Calu3 (cell line): Measurements from ENCODE around the gene AUH. TPM values are rescaled to one million over a fixed set of nuclear protein-coding genes. Genes with fewer than 3 reads are reported as not detected.

Experiments used
- Bru-seq: library from RNA; stranded (reverse); fragments of 400-500 nt; gene quantifications from one replicate; lab custom pipeline; 2021; lab: Mats Ljungman, UMichigan
- BruChase-seq, 2 experiments: library from RNA; stranded (reverse); fragments of 400-500 nt; gene quantifications; one replicate each; lab custom pipeline; 2021; lab: Mats Ljungman, UMichigan
- BruUV-seq: library from RNA; stranded (reverse); fragments of 400-500 nt; replicated peaks from 2 replicates; lab custom pipeline; 2021; lab: Mats Ljungman, UMichigan
- CTCF ChIA-PET: fragments of 300-600 bp; sonication (Branson Sonifier 250); formaldehyde crosslinking; loops from one replicate; lab custom pipeline; 2022; ENCODE audit warnings: antibody characterized with exemption; lab: Charles Lee
- DNase-seq: peaks from one replicate; pipeline ENCODE4 v3.0.0; 2022
- H3K27ac Mint-ChIP-seq: one replicate; pipeline ENCODE4 v1.8.0; 2022; ENCODE audit warnings: mixed read lengths; ENCODE audit not compliant: unreplicated experiment
- H3K27me3 Mint-ChIP-seq: one replicate; pipeline ENCODE4 v1.8.0; 2022; ENCODE audit warnings: mixed read lengths; ENCODE audit not compliant: unreplicated experiment
- H3K36me3 Mint-ChIP-seq: one replicate; pipeline ENCODE4 v1.8.0; 2022; ENCODE audit warnings: mild to moderate bottlenecking, moderate library complexity, mixed read lengths; ENCODE audit not compliant: insufficient read depth, unreplicated experiment
- H3K4me1 Mint-ChIP-seq: one replicate; pipeline ENCODE4 v1.8.0; 2022; ENCODE audit warnings: mild to moderate bottlenecking, low read depth, mixed read lengths; ENCODE audit not compliant: unreplicated experiment
- H3K4me3 Mint-ChIP-seq: one replicate; pipeline ENCODE4 v1.8.0; 2022; ENCODE audit warnings: mild to moderate bottlenecking, low read depth, moderate library complexity, mixed read lengths; ENCODE audit not compliant: unreplicated experiment
- H3K9me3 Mint-ChIP-seq: one replicate; pipeline ENCODE4 v1.8.0; 2022; ENCODE audit warnings: low read depth, mixed read lengths; ENCODE audit not compliant: unreplicated experiment
- CTCF ChIP-seq: fragments of 200-600 bp; IDR thresholded peaks from one replicate; pipeline ENCODE4 v1.8.0; 2022; ENCODE audit warnings: antibody characterized with exemption; ENCODE audit not compliant: unreplicated experiment
- intact Hi-C: fragments of 100-400 bp; cut with micrococcal nuclease; formaldehyde crosslinking; loops from one replicate; pipeline ENCODE4 v1.10.0; 2022; ENCODE audit not compliant: unreplicated experiment
- long read RNA-seq: library from polyadenylated mRNA; stranded (forward); transcript quantifications from one replicate; pipeline ENCODE4 v2.0.0, GENCODE V29; 2022
- total RNA-seq: library from RNA; stranded (reverse); gene quantifications from 2 replicates; pipeline ENCODE4 v1.2.3, GENCODE V29; 2022

AUH gene
- 12.6 and 13.4 TPM in 2 replicates for total RNA-seq
- percentile 65 among the genes with signal in this experiment for Bru-seq, nascent RNA
- BruChase-seq, experiment 1, labeled RNA remaining after a 6-hour chase: percentile 59 among the genes with signal in this experiment
- percentile 58 among the genes with signal in this experiment for BruChase-seq, experiment 2, labeled RNA remaining after a 2-hour chase
- long read RNA-seq, transcript AUH-202 (10 exons, 1,577 nt): major isoform, 14 of 23 reads
- long read RNA-seq, partial matches to known transcripts: 1 of 23 reads
- long read RNA-seq, other reads (novel, unspliced or antisense): 8 of 23 reads

- no TSS peak for BruUV-seq
- CTCF ChIA-PET: interaction anchor here (1.2 kb wide), 1 partner anchor 447 kb away, joined by 3 read pairs; no protein-coding TSS in a partner anchor
- no peak for TF ChIP-seq CTCF
- H3K4me3 Mint-ChIP-seq: peak within 1 kb of the TSS; percentile 91
- peak; percentile 86 for DNase-seq
- H3K27ac Mint-ChIP-seq: peak within 1 kb of the TSS; percentile 83
- no peaks in the 10 kb centered on the region for H3K27me3 Mint-ChIP-seq
- intact Hi-C loops: no loop called here
- H3K9me3 Mint-ChIP-seq: no peaks in the 10 kb centered on the region
- peaks cover 17% of the 10 kb centered on the region for H3K36me3 Mint-ChIP-seq
- peaks cover 24% of the 10 kb centered on the region for H3K4me1 Mint-ChIP-seq
Measured at GRCh38 chr9:91361291-91362050, at the start of gene AUH. AUH (minus strand) TSS chr9:91361918; CDS start chr9:91361889, 29 bp downstream.

GRCh38 chr9:91411096-91411771 lies 49.5 kb upstream of the AUH start:
- H3K27me3 Mint-ChIP-seq: no peaks in the 10 kb centered on the region
- CTCF ChIA-PET: no interaction called here
- H3K4me3 Mint-ChIP-seq: no peak overlapping the region
- intact Hi-C loops: no loop called here
- BruUV-seq: no TSS peak
- no peaks in the 10 kb centered on the region for H3K9me3 Mint-ChIP-seq
- TF ChIP-seq CTCF: no peak
- no peak overlapping the region for H3K27ac Mint-ChIP-seq
- DNase-seq: no peak
- peaks cover 6% of the 10 kb centered on the region for H3K4me1 Mint-ChIP-seq
- H3K36me3 Mint-ChIP-seq: peaks cover 15% of the 10 kb centered on the region

GRCh38 chr9:91410161-91410560 lies 48.4 kb upstream of the AUH start:
- intact Hi-C loops: no loop called here
- Mint-ChIP-seq H3K4me1 (no peaks in the 10 kb centered on the region), H3K4me3 (no peak overlapping the region), H3K27me3 (no peaks in the 10 kb centered on the region), H3K9me3 (no peaks in the 10 kb centered on the region), H3K27ac (no peak overlapping the region), H3K36me3 (peaks cover 15% of the 10 kb centered on the region)
- BruUV-seq: no TSS peak
- no peak for TF ChIP-seq CTCF
- CTCF ChIA-PET: no interaction called here
- no peak for DNase-seq

GRCh38 chr9:91408475-91408874 lies 46.8 kb upstream of the AUH start:
- Mint-ChIP-seq H3K9me3 (no peaks in the 10 kb centered on the region), H3K4me3 (no peak overlapping the region), H3K36me3 (peaks cover 15% of the 10 kb centered on the region), H3K4me1 (no peaks in the 10 kb centered on the region), H3K27ac (no peak overlapping the region), H3K27me3 (no peaks in the 10 kb centered on the region)
- BruUV-seq: no TSS peak
- DNase-seq: no peak
- CTCF ChIA-PET: no interaction called here
- TF ChIP-seq CTCF: no peak
- intact Hi-C loops: no loop called here
